RWPE1 (cell line): ENCODE measurements around the gene CORO2A.
A peak's percentile ranks its signal among the peaks of the same experiment; 100 is the strongest.
"Not testable (repeated sequence)": the region's sequence is repeated elsewhere in the genome, so short reads cannot be mapped to it uniquely, and the experiment has no call there.

Experiments used
- CTCF ChIA-PET: fragments of 350-600 bp; sonication (Branson Sonifier 250); formaldehyde crosslinking; extraction: SDS; loops from one replicate; lab custom pipeline; 2021; lab: Yijun Ruan, JAX
- POLR2A ChIA-PET: fragments of 400-600 bp; formaldehyde crosslinking; extraction: SDS; loops from one replicate; lab custom pipeline; 2020; ENCODE audit warnings: antibody characterized with exemption; ENCODE audit not compliant: low non-redundant PET; lab: Yijun Ruan, JAX
- DNase-seq: peaks from one replicate; pipeline ENCODE4 v3.0.0; 2012; ENCODE audit warnings: low spot score
- H3K27ac ChIP-seq: fragments of 450-650 bp; 2 replicates; pipeline ENCODE4 v1.5.1; 2017
- CTCF ChIP-seq: fragments of 450-650 bp; conservative IDR thresholded peaks from 2 replicates; pipeline ENCODE4 v1.5.1; 2017; ENCODE audit warnings: low read depth, mild to moderate bottlenecking

The CORO2A gene

GRCh38 chr9:98132806-98133631 is 59.4 kb downstream of the CORO2A start:
- peak overlapping the region; percentile 10; the same call in 1 of the 2 replicates for H3K27ac ChIP-seq
- POLR2A ChIA-PET, result no interaction called here

DNA sequence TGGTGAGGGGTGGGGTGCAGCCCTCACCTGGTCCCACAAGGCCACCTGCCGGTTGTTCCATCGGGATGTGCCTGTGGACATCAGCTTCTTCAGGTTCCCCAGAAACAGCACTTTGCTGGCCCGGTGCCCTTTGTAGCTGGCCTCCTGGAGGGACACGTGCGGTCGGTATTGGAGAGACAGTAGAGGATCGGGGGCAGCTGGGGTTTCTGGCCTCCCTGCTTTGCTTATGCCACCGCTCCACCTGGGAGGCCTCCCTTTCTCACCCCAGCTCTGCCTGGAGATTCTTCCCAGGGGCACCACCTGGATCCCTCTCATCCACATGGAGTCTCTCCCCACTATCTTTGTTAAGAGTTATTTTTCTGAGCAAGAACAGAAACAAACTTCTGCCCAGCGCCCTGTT is 60.3 kb downstream of the CORO2A start:
- DNase-seq, result no peak
- ChIA-PET POLR2A (no interaction called here), CTCF (interaction anchor here (0.7 to 0.8 kb wide), 2 partner anchors 10 to 23 kb away, joined by 3 read pairs; no protein-coding TSS in a partner anchor)
- H3K27ac ChIP-seq, result 0 out of 2 replicates have a peak overlapping the region, but pooled peaks have one; percentile 1
- no peak for TF ChIP-seq CTCF

More at GRCh38 chr9:98132806-98133631, 59.4 kb downstream of the CORO2A start:
- no peak for TF ChIP-seq CTCF
- DNase-seq, result no peak
- CTCF ChIA-PET, result interaction anchor here (1.6 kb wide), 1 partner anchor 12 kb away, joined by 3 read pairs; no protein-coding TSS in a partner anchor

DNA sequence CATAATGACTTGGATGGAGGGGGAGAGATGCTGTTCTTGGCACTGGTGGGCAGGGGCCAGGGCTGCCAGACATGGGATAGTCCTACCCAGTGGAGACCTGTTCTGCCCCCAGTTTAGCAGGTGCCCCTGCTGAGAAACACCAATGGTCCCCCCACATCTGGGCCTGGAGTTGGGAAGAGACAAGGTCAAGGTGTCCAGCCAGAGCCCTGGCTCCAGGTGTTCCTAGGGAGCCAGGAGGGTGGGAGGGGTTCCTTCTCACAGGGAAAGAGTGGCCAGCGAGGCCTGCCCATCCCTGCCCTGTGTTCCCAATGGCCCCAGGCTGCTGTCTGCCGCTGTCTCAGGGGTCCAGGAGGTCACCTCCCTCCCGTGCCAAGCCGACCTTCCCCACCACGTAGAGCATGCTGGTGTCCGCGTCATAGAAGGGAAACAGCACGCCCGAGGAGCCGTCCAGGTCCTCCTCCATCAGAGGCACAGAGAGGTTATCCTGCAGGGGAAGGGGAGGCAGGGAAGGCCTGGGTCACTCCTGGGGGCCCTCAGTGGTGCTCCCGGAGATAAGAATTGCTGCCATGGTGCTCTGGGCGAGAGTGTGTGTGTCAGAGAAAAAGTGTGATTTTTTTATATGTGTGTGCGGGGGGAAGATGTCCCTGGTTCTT is 61.7 kb downstream of the CORO2A start:
- no peak for TF ChIP-seq CTCF
- H3K27ac ChIP-seq, result peak overlapping the region; percentile 7; the same call in 1 of the 2 replicates
- DNase-seq, result no peak
- CTCF ChIA-PET, result interaction anchor here (0.7 kb wide), 1 partner anchor 86 kb away, joined by 4 read pairs; no protein-coding TSS in a partner anchor
- POLR2A ChIA-PET, result no interaction called here

DNA sequence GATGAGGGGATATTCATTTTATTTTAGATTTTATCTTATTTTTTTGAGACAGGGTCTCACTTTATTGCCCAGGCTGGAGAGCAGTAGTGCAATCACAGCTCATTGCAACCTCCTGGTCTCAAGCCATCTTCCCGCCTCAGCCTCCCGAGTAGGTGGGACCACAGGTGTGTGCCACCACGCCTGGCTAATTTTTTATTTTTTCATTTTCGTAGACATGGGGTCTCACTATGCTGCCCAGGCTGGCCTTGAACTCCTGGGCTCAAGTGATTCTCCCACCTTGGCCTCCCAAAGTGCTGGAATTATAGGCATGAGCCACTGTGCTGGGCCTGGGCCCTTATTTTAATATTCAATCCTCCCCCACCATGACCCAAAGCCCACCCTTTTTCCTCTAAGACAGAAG is 62.4 kb downstream of the CORO2A start:
- POLR2A ChIA-PET, DNase-seq: not testable (repeated sequence)
- peak overlapping the region; percentile 7 for H3K27ac ChIP-seq
- CTCF ChIA-PET, result interaction anchor here (0.6 to 0.7 kb wide), 2 partner anchors 56 to 85 kb away, joined by 3 to 4 read pairs; no protein-coding TSS in a partner anchor

DNA sequence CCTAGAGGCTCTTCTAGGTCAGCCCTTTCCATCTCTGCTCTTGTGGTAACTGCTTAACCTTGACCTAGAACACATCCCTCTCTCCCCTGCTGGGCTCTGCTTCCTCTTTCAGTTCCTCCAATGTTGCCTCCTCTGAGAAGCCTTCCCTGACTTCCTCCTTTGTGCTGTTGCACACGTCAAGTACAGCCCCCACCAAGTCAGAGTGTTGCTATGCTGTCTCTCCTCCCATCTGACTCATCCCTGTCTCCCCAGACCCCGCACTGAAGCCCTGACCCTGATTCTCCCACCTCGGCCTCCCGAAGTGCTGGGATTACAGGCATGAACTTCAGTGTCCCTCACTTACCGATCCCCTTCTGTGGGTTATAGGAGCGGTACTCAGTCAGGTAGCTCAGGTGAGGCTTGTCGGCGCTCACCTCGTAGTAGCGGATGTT is 63.0 kb downstream of the CORO2A start:
- CTCF ChIA-PET, result interaction anchor here (0.6 kb wide), 1 partner anchor 56 kb away, joined by 3 read pairs; no protein-coding TSS in a partner anchor
- peak overlapping the region; percentile 7 for H3K27ac ChIP-seq
- no peak for TF ChIP-seq CTCF
- POLR2A ChIA-PET, result no interaction called here
- no peak for DNase-seq

DNA sequence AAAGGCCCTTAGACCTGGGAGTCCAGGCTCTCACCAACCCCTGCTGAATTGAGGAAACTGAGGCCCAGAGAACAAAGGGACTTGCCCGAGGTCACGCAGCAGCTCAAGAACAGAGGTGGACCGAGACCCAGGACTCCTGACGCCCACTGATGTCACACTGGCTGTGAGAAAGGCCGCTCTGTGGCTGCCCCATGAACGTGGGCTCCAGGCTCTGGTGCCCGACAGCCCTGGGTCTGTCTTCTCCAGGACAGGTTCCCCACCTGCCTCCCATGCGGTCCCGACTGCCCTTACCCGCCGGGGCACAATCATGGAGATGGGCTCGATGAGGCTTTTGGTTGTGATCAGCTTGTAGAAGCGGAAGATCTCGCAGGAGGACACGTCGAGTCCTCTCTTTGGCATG is 64.1 kb downstream of the CORO2A start:
- no peak for DNase-seq
- peak overlapping the region; percentile 2; the same call in 1 of the 2 replicates for H3K27ac ChIP-seq
- CTCF ChIA-PET, result no interaction called here
- POLR2A ChIA-PET, result no interaction called here
- no peak for TF ChIP-seq CTCF
